IMR-90 (cell line): ENCODE data around the gene CTSL. TPM values are rescaled to one million over a fixed set of nuclear protein-coding genes. Genes with fewer than 3 reads are reported as not detected.

Source experiments
- RCOR1 ChIP-seq: IDR thresholded peaks from 2 replicates; pipeline ENCODE4 v1.6.1; 2012; ENCODE audit warnings: mild to moderate bottlenecking, low read length, improper control_type of control experiment; ENCODE audit not compliant: insufficient replicate concordance
- USF2 ChIP-seq: fragments of 150-350 bp; IDR thresholded peaks from 2 replicates; pipeline ENCODE4 v1.6.1; 2017; ENCODE audit warnings: mild to moderate bottlenecking, antibody characterized with exemption, low read length, low read depth
- polyA plus RNA-seq, 3 experiments: library from polyadenylated mRNA; depleted of rRNA; stranded (reverse); fragments of >200 nt; gene quantifications; 2 replicates each; pipeline ENCODE4 v1.2.3, GENCODE V29; 2012; ENCODE audit warnings: low replicate concordance in 1 of 3
- total RNA-seq: library from RNA; depleted of rRNA; stranded (reverse); fragments of >200 nt; gene quantifications from 2 replicates; pipeline ENCODE4 v1.2.3, GENCODE V29; 2012

CTSL gene
- total and polyA plus RNA-seq, 2 of the 4 experiments (the other 2 are of a cell fraction) = 57.0 to 112 TPM

GRCh38 chr9:87725900-87726709 lies at the start of gene CTSL (continued):
- TF ChIP-seq RCOR1 (no peak), USF2 (no peak; the same call in none of the 2 replicates)
